ENCODE results near the gene PM20D1. TPM values are rescaled to one million over a fixed set of nuclear protein-coding genes. Genes with fewer than 3 reads are reported as not detected.

The PM20D1 gene
- total RNA-seq, 4 donors from 2014 or later, result 33.0 to 77.4 (median 57.8) TPM

GRCh38 chr1:205792481-205792881 lies 57.5 kb downstream of the PM20D1 start:
- H3K27ac ChIP-seq, result no peak overlapping the region

DNA sequence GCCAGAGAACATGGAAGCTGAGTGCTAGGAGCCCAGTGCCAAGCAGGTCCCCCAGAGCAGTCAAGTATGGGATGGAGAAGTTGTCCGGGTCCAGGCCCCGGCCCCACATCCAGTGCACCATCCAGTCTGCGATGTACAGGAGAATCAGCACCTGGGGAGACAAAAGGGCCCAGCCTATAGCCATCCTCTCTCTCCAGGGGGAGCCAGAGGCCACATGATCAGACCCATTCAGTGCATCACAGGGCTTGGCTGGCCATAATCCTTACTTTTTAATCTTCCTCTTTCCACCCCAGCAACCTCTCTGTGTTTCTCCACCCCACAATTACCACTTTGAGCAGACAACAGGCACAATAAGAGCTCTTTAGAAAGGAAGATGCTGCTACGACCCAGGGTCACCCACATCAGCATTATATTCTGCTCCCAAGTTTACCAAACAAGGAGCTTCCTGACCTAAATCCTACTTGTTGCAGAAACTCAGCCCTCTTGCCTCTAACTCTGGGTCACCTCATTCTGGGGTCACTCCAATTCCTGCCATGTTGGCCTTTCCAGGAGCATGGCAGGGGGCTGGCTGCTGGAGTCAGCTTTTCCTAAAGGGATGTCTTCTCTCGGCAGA lies 58.3 kb downstream of the PM20D1 start:
- Histone ChIP-seq H3K36me3 (peaks cover 54% of the 10 kb centered on the region), H3K4me1 (no peaks in the 10 kb centered on the region), H3K9me3 (no peaks in the 10 kb centered on the region), H3K27ac (no peak overlapping the region), H3K27me3 (no peaks in the 10 kb centered on the region), H3K4me3 (no peak overlapping the region)
- WGBS, result 68% methylated on average over 5 of the region's 5 CpGs
- TF ChIP-seq POLR2AphosphoS5 (IDR thresholded peaks at IDR 0.05) (no peak), EP300 (IDR thresholded peaks at IDR 0.05) (no peak), POLR2A (IDR thresholded peaks at IDR 0.05) (no peak), CTCF (IDR thresholded peaks at IDR 0.05) (peak; percentile 53 to 77)
- no peak for DNase-seq (ENCODE audit: low spot score in 2 of 2)

More at GRCh38 chr1:205792481-205792881, 57.5 kb downstream of the PM20D1 start:
- Histone ChIP-seq H3K27me3 (no peaks in the 10 kb centered on the region), H3K4me1 (no peaks in the 10 kb centered on the region), H3K9me3 (no peaks in the 10 kb centered on the region), H3K36me3 (peaks cover 62% of the 10 kb centered on the region), H3K4me3 (no peak overlapping the region)
- 82% methylated on average over 8 of the region's 8 CpGs for WGBS
- no peak for DNase-seq (ENCODE audit: low spot score in 2 of 2)
- TF ChIP-seq POLR2A (IDR thresholded peaks at IDR 0.05) (no peak), POLR2AphosphoS5 (IDR thresholded peaks at IDR 0.05) (no peak), EP300 (IDR thresholded peaks at IDR 0.05) (no peak), CTCF (IDR thresholded peaks at IDR 0.05) (no peak)

DNA sequence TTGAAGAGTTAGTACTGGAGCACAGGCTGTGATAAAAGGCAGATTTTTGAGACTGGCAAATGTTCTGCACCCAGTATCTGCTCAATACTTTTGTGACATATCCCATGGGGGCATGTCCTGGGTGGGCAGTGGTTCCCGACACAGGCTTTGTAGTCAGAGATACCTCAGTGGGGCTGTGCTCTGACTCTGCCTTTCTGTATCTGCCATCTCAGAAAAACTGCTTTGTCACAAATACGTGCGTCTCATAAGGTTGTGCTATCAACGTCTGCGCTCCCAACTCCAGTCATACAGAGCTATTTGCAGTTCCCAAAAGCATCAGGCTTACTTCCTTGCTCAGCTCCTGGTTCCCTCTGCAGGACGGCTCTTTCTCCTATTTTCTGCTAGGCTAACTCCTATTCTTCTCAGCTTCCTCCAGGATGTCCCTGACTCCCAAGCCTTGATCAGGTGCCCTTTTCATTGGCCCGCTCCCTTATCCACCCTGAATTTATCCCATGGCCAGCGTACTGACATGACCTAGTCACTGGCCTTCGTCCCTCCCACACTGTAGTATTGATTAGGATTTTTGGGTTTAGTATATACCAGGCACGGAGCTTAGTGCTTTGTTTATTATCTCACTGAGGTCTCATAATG lies 62.5 kb downstream of the PM20D1 start:
- no peak overlapping the region for H3K4me3 ChIP-seq
- no peak for DNase-seq (ENCODE audit: low spot score in 2 of 2)
- no peaks in the 10 kb centered on the region for H3K9me3 ChIP-seq
- no peaks in the 10 kb centered on the region for H3K4me1 ChIP-seq
- no peak overlapping the region for H3K27ac ChIP-seq
- peaks cover 15% of the 10 kb centered on the region for H3K36me3 ChIP-seq
- H3K27me3 ChIP-seq, result no peaks in the 10 kb centered on the region
- TF ChIP-seq EP300 (IDR thresholded peaks at IDR 0.05) (no peak), CTCF (IDR thresholded peaks at IDR 0.05) (no peak), POLR2A (IDR thresholded peaks at IDR 0.05) (no peak), POLR2AphosphoS5 (IDR thresholded peaks at IDR 0.05) (no peak)
- WGBS, result 89% methylated on average over 10 of the region's 10 CpGs

- no peak for DNase-seq (ENCODE audit: low spot score in 2 of 2)
- no peaks in the 10 kb centered on the region for H3K4me1 ChIP-seq
- H3K36me3 ChIP-seq, result peaks cover 10% of the 10 kb centered on the region
- no peak overlapping the region for H3K4me3 ChIP-seq
- no peaks in the 10 kb centered on the region for H3K9me3 ChIP-seq
- no peak overlapping the region for H3K27ac ChIP-seq
- no peak for TF ChIP-seq CTCF (IDR thresholded peaks at IDR 0.05)
- no peak for TF ChIP-seq EP300 (IDR thresholded peaks at IDR 0.05)
- no peak for TF ChIP-seq POLR2A (IDR thresholded peaks at IDR 0.05)
- no peak for TF ChIP-seq POLR2AphosphoS5 (IDR thresholded peaks at IDR 0.05)
- no peaks in the 10 kb centered on the region for H3K27me3 ChIP-seq
- WGBS, result 65% methylated on average over 4 of the region's 4 CpGs
These were observed 63.3 kb downstream of the PM20D1 start for GRCh38 chr1:205786601-205787000.

DNA sequence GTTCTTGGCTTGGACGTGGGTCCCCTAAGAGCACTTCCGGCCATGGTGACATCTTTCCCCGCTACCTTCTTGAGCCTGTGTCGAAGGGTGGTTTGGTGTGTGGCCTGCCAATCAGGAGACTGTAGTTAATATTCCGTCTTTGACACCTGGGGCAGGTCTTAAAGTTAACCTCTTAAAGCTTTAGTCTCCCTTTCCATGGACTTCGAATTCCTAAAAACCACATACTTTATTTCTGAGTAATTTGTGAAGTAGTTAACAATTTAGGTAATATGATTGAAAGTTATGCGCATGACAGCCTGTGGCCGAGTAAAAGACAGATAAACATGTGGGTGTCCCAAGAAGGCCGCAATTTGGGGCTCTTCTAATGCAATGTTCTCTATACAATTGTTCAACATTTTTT lies 64.5 kb downstream of the PM20D1 start:
- no peaks in the 10 kb centered on the region for H3K27me3 ChIP-seq
- H3K9me3 ChIP-seq, result no peaks in the 10 kb centered on the region
- H3K4me1 ChIP-seq, result no peaks in the 10 kb centered on the region
- DNase-seq (ENCODE audit: low spot score in 2 of 2), result no peak
- no peak overlapping the region for H3K27ac ChIP-seq
- 93% methylated on average over 9 of the region's 9 CpGs for WGBS
- no peak for TF ChIP-seq EP300 (IDR thresholded peaks at IDR 0.05)
- no peak for TF ChIP-seq CTCF (IDR thresholded peaks at IDR 0.05)
- no peak for TF ChIP-seq POLR2A (IDR thresholded peaks at IDR 0.05)
- no peak for TF ChIP-seq POLR2AphosphoS5 (IDR thresholded peaks at IDR 0.05)
- no peak overlapping the region for H3K4me3 ChIP-seq
- H3K36me3 ChIP-seq, result peaks cover 2% of the 10 kb centered on the region
